CD4-positive, alpha-beta T cell (primary cell): Measurements from ENCODE around the gene PLXNC1. TPM values are rescaled to one million over a fixed set of nuclear protein-coding genes. Genes with fewer than 3 reads are reported as not detected.
"Not testable (repeated sequence)": the region's sequence is repeated elsewhere in the genome, so short reads cannot be mapped to it uniquely, and the experiment has no call there.

Source experiments
- ATAC-seq: fragments of 200-7000 bp; cut with Tn5 transposase; one replicate; pipeline ENCODE4 v1.10.0; 2022; ENCODE audit warnings: mild to moderate bottlenecking; ENCODE audit not compliant: poor library complexity
- CTCF ChIA-PET: fragments of 350-600 bp; sonication (Branson Sonifier 250); formaldehyde crosslinking; loops from one replicate; lab custom pipeline; 2021; ENCODE audit warnings: antibody characterized with exemption, inconsistent platforms; lab: Charles Lee
- POLR2A ChIA-PET: fragments of 350-600 bp; sonication (Branson Sonifier 250); formaldehyde crosslinking; loops from one replicate; lab custom pipeline; 2021; ENCODE audit warnings: antibody characterized with exemption, inconsistent platforms; lab: Charles Lee
- DNase-seq, 14 experiments: peaks; one replicate each; pipeline ENCODE4 v3.0.0-alpha.2; 2013 to 2020; ENCODE audit warnings: mixed read lengths in 2 of 14
- H3K27ac ChIP-seq, 2 donors: one replicate each; pipeline versions ENCODE4 v1.5.1 to v1.7.0; 2013; ENCODE audit warnings: low read length in 2 of 2, low read depth in 1 of 2, mild to moderate bottlenecking in 1 of 2
- H3K27me3 ChIP-seq, 2 experiments: 1 replicate in 1 of 2; 2 replicates in 1 of 2; pipeline versions ENCODE4 v1.6.1 to v1.7.0; 2013; ENCODE audit warnings: low read length in 2 of 2, control low read depth in 1 of 2, mild to moderate bottlenecking in 1 of 2, moderate library complexity in 1 of 2; ENCODE audit not compliant: insufficient read depth in 2 of 2, control insufficient read depth in 1 of 2
- H3K36me3 ChIP-seq: one replicate; pipeline ENCODE4 v1.6.1; 2013; ENCODE audit warnings: low read length, control low read depth; ENCODE audit not compliant: insufficient read depth
- H3K4me1 ChIP-seq: one replicate; pipeline ENCODE4 v1.6.1; 2013; ENCODE audit warnings: low read length, control low read depth; ENCODE audit not compliant: insufficient read depth
- H3K4me3 ChIP-seq: one replicate; pipeline ENCODE4 v1.5.1; 2013; ENCODE audit warnings: mild to moderate bottlenecking, low read length, moderate library complexity
- H3K9me3 ChIP-seq, 2 experiments: 1 replicate in 1 of 2; 2 replicates in 1 of 2; pipeline versions ENCODE4 v1.6.1 to v1.7.0; 2013; ENCODE audit warnings: low read length in 2 of 2, mild to moderate bottlenecking in 2 of 2, control low read depth in 1 of 2, moderate library complexity in 1 of 2; ENCODE audit not compliant: control insufficient read depth in 1 of 2, insufficient read depth in 1 of 2
- H3K27ac Mint-ChIP-seq: one replicate; pipeline ENCODE4 v1.8.0; 2020; ENCODE audit warnings: mixed read lengths
- H3K27me3 Mint-ChIP-seq: one replicate; pipeline ENCODE4 v1.8.0; 2021; ENCODE audit warnings: mixed read lengths
- H3K36me3 Mint-ChIP-seq: one replicate; pipeline ENCODE4 v1.8.0; 2021; ENCODE audit warnings: low read depth, mixed read lengths
- H3K4me1 Mint-ChIP-seq: one replicate; pipeline ENCODE4 v1.8.0; 2021; ENCODE audit warnings: low read depth, mixed read lengths
- H3K4me3 Mint-ChIP-seq: one replicate; pipeline ENCODE4 v1.8.0; 2020; ENCODE audit warnings: mild to moderate bottlenecking, mixed read lengths
- H3K9me3 Mint-ChIP-seq: one replicate; pipeline ENCODE4 v1.8.0; 2020; ENCODE audit warnings: mixed read lengths
- intact Hi-C, 2 experiments: fragments of 100-400 bp; cut with DNase I in 1 of 2; cut with micrococcal nuclease in 1 of 2; formaldehyde crosslinking; loops; one replicate each; pipeline versions ENCODE4 v1.15.1 to v1.9.0; 2023 to 2025; cut with DNase I, micrococcal nuclease
- total RNA-seq, 174 experiments: library from RNA in 2 of 174; stranded (reverse) in 2 of 174; gene quantifications; one replicate each; pipeline ENCODE4 v1.2.3 and lab custom pipeline; 2021 to 2026
- TF ChIP-seq, protein P1 (sequence below): fragments of 200-600 bp; IDR thresholded peaks from one replicate; pipeline ENCODE4 v1.8.0; 2022; ENCODE audit warnings: antibody characterized with exemption, mild to moderate bottlenecking

Gene PLXNC1
- total RNA-seq, 2 experiments from 2014 or later = 5.2 to 5.3 TPM

DNA sequence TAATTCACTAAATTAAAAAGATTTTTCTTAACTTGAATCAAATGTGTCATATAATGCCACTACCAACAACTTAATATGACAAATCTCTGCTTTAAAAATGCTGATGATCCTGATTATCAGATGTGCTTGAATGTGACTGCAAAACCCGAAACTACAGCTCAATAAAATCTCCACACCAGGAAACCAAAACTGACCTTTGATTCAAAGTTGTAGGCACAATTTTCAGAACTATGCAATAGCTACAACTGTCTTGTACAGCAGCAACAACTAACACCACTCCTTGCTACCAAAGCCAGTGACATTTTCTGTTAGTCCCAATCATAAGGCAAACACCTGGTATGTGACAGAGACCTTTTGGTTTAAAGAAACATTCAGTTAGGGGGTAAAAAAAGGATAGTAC, 164.0 kb downstream of the PLXNC1 start:
- H3K27me3 Mint-ChIP-seq = no peaks in the 10 kb centered on the region
- no peaks in the 10 kb centered on the region for H3K4me1 ChIP-seq
- CTCF ChIA-PET = no interaction called here

DNA sequence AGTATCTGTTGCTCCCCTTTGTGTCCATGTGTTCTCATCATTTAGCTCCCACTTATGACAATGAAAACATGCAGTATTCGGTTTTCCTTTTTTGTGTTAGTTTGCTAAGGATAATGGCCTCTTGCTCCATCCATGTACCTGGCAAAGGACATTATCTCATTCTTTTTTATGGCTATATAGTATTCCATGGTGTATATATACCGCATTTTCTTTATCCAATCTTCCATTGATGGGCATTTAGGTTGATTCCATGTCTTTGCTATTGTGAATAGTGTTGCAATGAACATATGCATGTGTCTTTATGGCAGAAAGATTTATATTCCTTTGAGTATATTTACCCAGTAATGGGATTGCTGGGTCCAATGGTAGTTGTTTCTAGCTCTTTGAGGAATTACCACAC, 168.2 kb downstream of the PLXNC1 start:
- H3K4me1 ChIP-seq, H3K4me3 ChIP-seq, H3K4me3 Mint-ChIP-seq, POLR2A ChIA-PET, H3K4me1 Mint-ChIP-seq, intact Hi-C loops, H3K27me3 Mint-ChIP-seq, H3K36me3 ChIP-seq, ATAC-seq, H3K27me3 ChIP-seq, H3K27ac Mint-ChIP-seq, DNase-seq, H3K27ac ChIP-seq: not testable (repeated sequence)
- Mint-ChIP-seq H3K36me3 (peaks cover 61% of the 10 kb centered on the region), H3K9me3 (peaks cover 25% of the 10 kb centered on the region)
- H3K9me3 ChIP-seq = peaks cover 4 to 30% of the 10 kb centered on the region in 2 experiments
- CTCF ChIA-PET = interaction anchor here (1.0 kb wide), 1 partner anchor 22 kb away, joined by 3 read pairs; no protein-coding TSS in a partner anchor

More for the DNA sequence above, 164.0 kb downstream of the PLXNC1 start:
- H3K27me3 ChIP-seq = no peaks in the 10 kb centered on the region
- POLR2A ChIA-PET = no interaction called here
- H3K9me3 ChIP-seq = peaks cover 0 to 4% of the 10 kb centered on the region in 2 experiments
- peaks cover 9% of the 10 kb centered on the region for H3K9me3 Mint-ChIP-seq
- peaks cover 7% of the 10 kb centered on the region for H3K36me3 ChIP-seq
- H3K4me1 Mint-ChIP-seq = no peaks in the 10 kb centered on the region
- TF ChIP-seq, protein P1, sequence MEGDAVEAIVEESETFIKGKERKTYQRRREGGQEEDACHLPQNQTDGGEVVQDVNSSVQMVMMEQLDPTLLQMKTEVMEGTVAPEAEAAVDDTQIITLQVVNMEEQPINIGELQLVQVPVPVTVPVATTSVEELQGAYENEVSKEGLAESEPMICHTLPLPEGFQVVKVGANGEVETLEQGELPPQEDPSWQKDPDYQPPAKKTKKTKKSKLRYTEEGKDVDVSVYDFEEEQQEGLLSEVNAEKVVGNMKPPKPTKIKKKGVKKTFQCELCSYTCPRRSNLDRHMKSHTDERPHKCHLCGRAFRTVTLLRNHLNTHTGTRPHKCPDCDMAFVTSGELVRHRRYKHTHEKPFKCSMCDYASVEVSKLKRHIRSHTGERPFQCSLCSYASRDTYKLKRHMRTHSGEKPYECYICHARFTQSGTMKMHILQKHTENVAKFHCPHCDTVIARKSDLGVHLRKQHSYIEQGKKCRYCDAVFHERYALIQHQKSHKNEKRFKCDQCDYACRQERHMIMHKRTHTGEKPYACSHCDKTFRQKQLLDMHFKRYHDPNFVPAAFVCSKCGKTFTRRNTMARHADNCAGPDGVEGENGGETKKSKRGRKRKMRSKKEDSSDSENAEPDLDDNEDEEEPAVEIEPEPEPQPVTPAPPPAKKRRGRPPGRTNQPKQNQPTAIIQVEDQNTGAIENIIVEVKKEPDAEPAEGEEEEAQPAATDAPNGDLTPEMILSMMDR = no peak
- no peak overlapping the region for H3K4me3 Mint-ChIP-seq
- ATAC-seq (no peak), DNase-seq (no peak)
- no peak overlapping the region for H3K27ac ChIP-seq
- no peak overlapping the region for H3K27ac Mint-ChIP-seq
- no peak overlapping the region for H3K4me3 ChIP-seq
- H3K36me3 Mint-ChIP-seq = peaks cover 51% of the 10 kb centered on the region
- intact Hi-C loops = no loop called here

DNA sequence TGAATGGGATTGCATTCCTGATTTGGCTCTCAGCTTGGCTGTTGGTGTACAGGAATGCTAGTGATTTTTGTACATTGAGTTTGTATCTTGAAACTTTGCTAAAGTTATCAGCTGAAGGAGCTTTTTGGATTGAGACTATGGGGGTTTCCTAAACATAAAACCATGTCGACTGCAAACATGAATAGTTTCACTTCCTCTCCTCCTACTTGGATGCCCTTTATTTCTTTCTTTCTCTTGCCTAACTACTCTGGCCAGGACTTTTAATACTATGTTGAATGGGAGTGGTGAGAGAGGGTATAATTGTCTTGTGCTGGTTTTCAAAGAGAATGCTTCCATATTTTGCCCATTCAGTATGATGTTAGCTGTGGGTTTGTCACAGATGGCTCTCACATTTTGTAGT, 169.8 kb downstream of the PLXNC1 start:
- peak in 1 of 14 experiments; percentile 2 for DNase-seq
- Histone ChIP-seq H3K4me1 (no peaks in the 10 kb centered on the region), H3K36me3 (peaks cover 17% of the 10 kb centered on the region), H3K27ac (no peak overlapping the region), H3K9me3 (peaks cover 8 to 32% of the 10 kb centered on the region in 2 experiments), H3K27me3 (no peaks in the 10 kb centered on the region), H3K4me3 (no peak overlapping the region)
- intact Hi-C loops = no loop called here
- Mint-ChIP-seq H3K4me3 (no peak overlapping the region), H3K27ac (no peak overlapping the region), H3K36me3 (peaks cover 58% of the 10 kb centered on the region), H3K27me3 (no peaks in the 10 kb centered on the region), H3K9me3 (peaks cover 25% of the 10 kb centered on the region), H3K4me1 (no peaks in the 10 kb centered on the region)
- no peak for ATAC-seq
- ChIA-PET CTCF (no interaction called here), POLR2A (no interaction called here)
- TF ChIP-seq, protein P1 = no peak

DNA sequence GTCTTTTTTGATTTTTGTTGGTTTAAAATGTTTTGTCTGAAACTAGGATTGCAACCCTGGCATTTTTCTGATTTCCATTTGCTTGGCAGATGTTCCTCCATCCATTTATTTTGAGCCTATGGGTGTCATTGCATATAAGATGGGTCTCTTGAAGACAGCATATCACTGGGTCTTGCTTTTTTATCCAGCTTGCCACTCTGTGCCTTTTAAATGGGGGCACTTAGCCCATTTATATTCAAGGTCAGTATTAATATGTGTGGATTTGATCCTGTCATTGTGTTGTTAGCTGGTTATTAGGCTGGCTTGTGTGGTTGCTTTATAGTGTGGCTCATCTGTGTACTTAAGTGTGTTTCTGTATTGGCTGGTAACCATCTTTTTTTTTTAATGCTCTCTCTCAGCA, 171.7 kb downstream of the PLXNC1 start:
- H3K36me3 ChIP-seq = peaks cover 19% of the 10 kb centered on the region

More for the DNA sequence above, 171.7 kb downstream of the PLXNC1 start:
- DNase-seq (no peak), ATAC-seq (no peak)
- no peaks in the 10 kb centered on the region for H3K27me3 ChIP-seq
- no peak overlapping the region for H3K4me3 ChIP-seq
- no peak overlapping the region for H3K27ac ChIP-seq
- no peaks in the 10 kb centered on the region for H3K4me1 Mint-ChIP-seq
- intact Hi-C loops = no loop called here
- H3K4me1 ChIP-seq = no peaks in the 10 kb centered on the region
- no peak overlapping the region for H3K27ac Mint-ChIP-seq
- POLR2A ChIA-PET = no interaction called here
- TF ChIP-seq, protein P1 = no peak
- peaks cover 67% of the 10 kb centered on the region for H3K36me3 Mint-ChIP-seq
- CTCF ChIA-PET = no interaction called here
- H3K27me3 Mint-ChIP-seq = no peaks in the 10 kb centered on the region
- no peak overlapping the region for H3K4me3 Mint-ChIP-seq
- peaks cover 21% of the 10 kb centered on the region for H3K9me3 Mint-ChIP-seq
- H3K9me3 ChIP-seq = peaks cover 8 to 32% of the 10 kb centered on the region in 2 experiments
